ENCODE measurements around the gene SUPT3H. TPM values are rescaled to one million over a fixed set of nuclear protein-coding genes. Genes with fewer than 3 reads are reported as not detected.
"Not testable (repeated sequence)": the region's sequence is repeated elsewhere in the genome, so short reads cannot be mapped to it uniquely, and the experiment has no call there.

SUPT3H gene
- total RNA-seq, 4 donors from 2014 or later: 1.1 to 4.7 (median 3.7) TPM

DNA sequence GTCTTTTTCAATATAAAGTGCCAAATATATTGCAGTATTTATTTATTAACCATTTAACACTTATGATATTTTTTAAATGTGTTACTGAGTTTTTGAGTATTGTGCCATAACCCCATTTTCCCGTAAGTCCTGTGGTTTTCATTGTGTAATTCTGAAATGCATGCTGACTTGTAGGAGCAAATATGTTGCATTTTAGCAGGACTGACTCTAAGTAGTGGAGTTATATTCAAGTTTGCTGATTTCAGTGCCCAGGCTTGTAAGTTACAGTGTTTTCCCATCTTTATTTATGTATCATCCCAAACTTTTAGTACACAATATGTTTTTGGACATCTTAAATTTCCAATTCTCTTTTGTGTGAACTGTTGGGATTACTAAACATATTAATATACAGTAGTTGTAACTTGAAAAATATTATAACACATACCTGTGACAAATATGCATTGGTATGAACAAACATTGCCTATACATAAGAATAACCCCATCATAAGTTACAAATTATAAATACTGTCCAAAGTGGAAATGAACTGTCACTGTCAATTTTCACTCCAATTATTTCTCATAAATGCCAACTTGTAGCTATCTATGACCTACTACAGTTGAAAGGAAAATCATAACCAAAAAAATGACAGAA, 228.9 kb downstream of the SUPT3H start:
- no peaks in the 10 kb centered on the region for H3K4me1 ChIP-seq
- TF ChIP-seq POLR2A (IDR thresholded peaks at IDR 0.05) (no peak), POLR2AphosphoS5 (IDR thresholded peaks at IDR 0.05) (no peak), EP300 (IDR thresholded peaks at IDR 0.05) (no peak)
- TF ChIP-seq, protein P1, sequence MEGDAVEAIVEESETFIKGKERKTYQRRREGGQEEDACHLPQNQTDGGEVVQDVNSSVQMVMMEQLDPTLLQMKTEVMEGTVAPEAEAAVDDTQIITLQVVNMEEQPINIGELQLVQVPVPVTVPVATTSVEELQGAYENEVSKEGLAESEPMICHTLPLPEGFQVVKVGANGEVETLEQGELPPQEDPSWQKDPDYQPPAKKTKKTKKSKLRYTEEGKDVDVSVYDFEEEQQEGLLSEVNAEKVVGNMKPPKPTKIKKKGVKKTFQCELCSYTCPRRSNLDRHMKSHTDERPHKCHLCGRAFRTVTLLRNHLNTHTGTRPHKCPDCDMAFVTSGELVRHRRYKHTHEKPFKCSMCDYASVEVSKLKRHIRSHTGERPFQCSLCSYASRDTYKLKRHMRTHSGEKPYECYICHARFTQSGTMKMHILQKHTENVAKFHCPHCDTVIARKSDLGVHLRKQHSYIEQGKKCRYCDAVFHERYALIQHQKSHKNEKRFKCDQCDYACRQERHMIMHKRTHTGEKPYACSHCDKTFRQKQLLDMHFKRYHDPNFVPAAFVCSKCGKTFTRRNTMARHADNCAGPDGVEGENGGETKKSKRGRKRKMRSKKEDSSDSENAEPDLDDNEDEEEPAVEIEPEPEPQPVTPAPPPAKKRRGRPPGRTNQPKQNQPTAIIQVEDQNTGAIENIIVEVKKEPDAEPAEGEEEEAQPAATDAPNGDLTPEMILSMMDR (IDR thresholded peaks at IDR 0.05): no peak
- DNase-seq (ENCODE audit: low spot score in 2 of 2): no peak
- no peaks in the 10 kb centered on the region for H3K9me3 ChIP-seq
- H3K36me3 ChIP-seq: no peaks in the 10 kb centered on the region
- 84% methylated on average over 1 of the region's 1 CpG for WGBS
- H3K27ac ChIP-seq: no peak overlapping the region
- H3K27me3 ChIP-seq: no peaks in the 10 kb centered on the region
- H3K4me3 ChIP-seq: no peak overlapping the region

DNA sequence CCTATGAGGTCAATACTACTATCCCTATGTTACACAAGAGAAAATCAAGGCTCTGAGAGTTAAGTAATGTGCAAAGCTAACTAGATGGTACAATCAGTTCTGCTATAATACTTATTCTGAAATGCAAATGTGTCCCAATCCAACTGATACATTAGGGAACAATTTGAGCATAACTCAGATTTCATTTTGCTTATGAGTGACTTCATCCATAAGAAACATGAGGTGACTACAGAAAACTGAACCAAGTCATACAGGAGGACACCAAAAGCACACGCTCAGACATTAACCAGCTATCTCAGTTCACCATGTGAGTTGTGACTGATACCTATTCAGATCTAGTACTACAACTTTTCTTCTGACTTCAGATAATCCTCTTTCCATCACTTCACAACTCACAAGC, 229.5 kb downstream of the SUPT3H start:
- WGBS: 73% methylated on average over 1 of the region's 1 CpG
- no peak for DNase-seq (ENCODE audit: low spot score in 2 of 2)
- H3K4me3 ChIP-seq: no peak overlapping the region
- H3K36me3 ChIP-seq: no peaks in the 10 kb centered on the region
- H3K9me3 ChIP-seq: no peaks in the 10 kb centered on the region
- H3K4me1 ChIP-seq: no peaks in the 10 kb centered on the region
- no peaks in the 10 kb centered on the region for H3K27me3 ChIP-seq
- TF ChIP-seq POLR2A (IDR thresholded peaks at IDR 0.05): no peak
- TF ChIP-seq, protein P1 (IDR thresholded peaks at IDR 0.05): no peak
- no peak for TF ChIP-seq EP300 (IDR thresholded peaks at IDR 0.05)
- TF ChIP-seq POLR2AphosphoS5 (IDR thresholded peaks at IDR 0.05): no peak
- no peak overlapping the region for H3K27ac ChIP-seq

DNA sequence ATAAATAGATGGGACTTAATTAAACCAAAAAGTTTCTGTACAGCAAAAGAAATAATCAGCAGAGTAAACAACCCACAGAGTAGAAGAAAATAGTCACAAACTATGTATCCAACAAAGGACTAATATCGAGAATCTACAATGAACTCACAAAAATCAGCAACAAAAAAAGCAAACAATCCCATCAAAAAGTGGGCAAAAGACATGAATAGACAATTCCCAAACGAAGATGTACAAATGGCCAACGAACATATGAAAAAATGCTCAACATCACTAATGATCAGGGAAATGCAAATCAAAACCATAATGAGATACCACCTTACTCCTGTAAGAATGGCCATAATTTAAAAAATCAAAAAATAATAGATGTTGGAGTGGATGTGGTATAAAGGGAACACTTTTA, 232.1 kb downstream of the SUPT3H start:
- 93% methylated on average over 3 of the region's 3 CpGs for WGBS
- not testable (repeated sequence) for DNase-seq (ENCODE audit: low spot score in 2 of 2); H3K9me3 ChIP-seq; H3K36me3 ChIP-seq; H3K27me3 ChIP-seq; H3K27ac ChIP-seq; H3K4me1 ChIP-seq; H3K4me3 ChIP-seq

DNA sequence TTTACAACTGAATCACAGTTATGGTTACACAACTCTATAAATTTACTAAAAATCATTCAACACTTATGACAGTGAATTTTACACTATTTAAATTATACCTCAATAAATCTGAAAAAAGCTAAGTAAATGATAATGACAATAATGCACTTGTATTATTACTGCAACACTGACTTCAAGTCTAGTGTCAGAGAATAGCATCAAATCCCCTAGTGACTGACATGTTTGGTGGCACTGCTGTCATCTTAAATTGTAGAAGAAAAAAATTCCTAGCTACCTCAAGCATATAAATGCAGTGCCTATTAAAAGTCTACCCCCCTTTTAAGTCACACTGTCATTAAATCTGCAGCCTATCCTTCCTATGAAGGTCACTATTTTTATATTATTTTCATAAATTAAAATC, 239.0 kb downstream of the SUPT3H start:
- no peak overlapping the region for H3K4me3 ChIP-seq
- TF ChIP-seq, protein P1 (IDR thresholded peaks at IDR 0.05): no peak
- no peak for TF ChIP-seq POLR2AphosphoS5 (IDR thresholded peaks at IDR 0.05)
- no peak for TF ChIP-seq POLR2A (IDR thresholded peaks at IDR 0.05)
- TF ChIP-seq EP300 (IDR thresholded peaks at IDR 0.05): no peak
- H3K27ac ChIP-seq: no peak overlapping the region
- no peak for DNase-seq (ENCODE audit: low spot score in 2 of 2)
- H3K27me3 ChIP-seq: no peaks in the 10 kb centered on the region
- H3K36me3 ChIP-seq: no peaks in the 10 kb centered on the region
- no peaks in the 10 kb centered on the region for H3K4me1 ChIP-seq
- peaks cover 19% of the 10 kb centered on the region for H3K9me3 ChIP-seq

DNA sequence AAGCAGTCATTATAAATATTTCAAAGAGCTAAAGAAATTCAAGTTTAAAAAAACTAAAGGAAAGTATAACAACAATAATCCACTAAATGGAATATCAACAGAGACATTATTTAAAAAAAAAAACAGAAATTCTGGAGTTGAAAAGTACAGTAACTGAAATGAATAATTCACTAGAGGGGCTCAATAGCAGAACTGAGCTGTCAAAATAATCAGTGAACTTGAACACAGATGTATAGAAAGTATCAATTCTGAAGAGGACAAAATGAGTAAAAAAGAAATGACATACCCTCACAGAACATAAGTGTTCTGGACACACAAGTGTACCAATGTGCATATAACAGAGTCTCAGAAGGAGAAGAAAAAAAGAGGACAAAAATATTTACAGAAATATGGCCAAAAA, 241.2 kb downstream of the SUPT3H start:
- TF ChIP-seq EP300 (IDR thresholded peaks at IDR 0.05): no peak
- no peak for TF ChIP-seq POLR2AphosphoS5 (IDR thresholded peaks at IDR 0.05)
- TF ChIP-seq, protein P1 (IDR thresholded peaks at IDR 0.05): no peak
- no peak for TF ChIP-seq POLR2A (IDR thresholded peaks at IDR 0.05)
- H3K4me1 ChIP-seq: no peaks in the 10 kb centered on the region
- H3K27me3 ChIP-seq: no peaks in the 10 kb centered on the region
- no peak for DNase-seq (ENCODE audit: low spot score in 2 of 2)
- H3K27ac ChIP-seq: no peak overlapping the region
- no peaks in the 10 kb centered on the region for H3K36me3 ChIP-seq
- H3K9me3 ChIP-seq: peaks cover 10% of the 10 kb centered on the region
- no peak overlapping the region for H3K4me3 ChIP-seq
